Stimulated activated CD8-positive, alpha-beta memory T cell treated with anti-CD3 and anti-CD28 coated beads, Interleukin-15, amount 100 ng/mL, for 1 hour (primary cell): ENCODE measurements around the gene ADARB2.
"Not testable (repeated sequence)": the region's sequence is repeated elsewhere in the genome, so short reads cannot be mapped to it uniquely, and the experiment has no call there.

Experiments used
- DNase-seq: peaks from one replicate; pipeline ENCODE4 v3.0.0-alpha.2; 2020; ENCODE audit warnings: low read depth

Gene ADARB2

DNA sequence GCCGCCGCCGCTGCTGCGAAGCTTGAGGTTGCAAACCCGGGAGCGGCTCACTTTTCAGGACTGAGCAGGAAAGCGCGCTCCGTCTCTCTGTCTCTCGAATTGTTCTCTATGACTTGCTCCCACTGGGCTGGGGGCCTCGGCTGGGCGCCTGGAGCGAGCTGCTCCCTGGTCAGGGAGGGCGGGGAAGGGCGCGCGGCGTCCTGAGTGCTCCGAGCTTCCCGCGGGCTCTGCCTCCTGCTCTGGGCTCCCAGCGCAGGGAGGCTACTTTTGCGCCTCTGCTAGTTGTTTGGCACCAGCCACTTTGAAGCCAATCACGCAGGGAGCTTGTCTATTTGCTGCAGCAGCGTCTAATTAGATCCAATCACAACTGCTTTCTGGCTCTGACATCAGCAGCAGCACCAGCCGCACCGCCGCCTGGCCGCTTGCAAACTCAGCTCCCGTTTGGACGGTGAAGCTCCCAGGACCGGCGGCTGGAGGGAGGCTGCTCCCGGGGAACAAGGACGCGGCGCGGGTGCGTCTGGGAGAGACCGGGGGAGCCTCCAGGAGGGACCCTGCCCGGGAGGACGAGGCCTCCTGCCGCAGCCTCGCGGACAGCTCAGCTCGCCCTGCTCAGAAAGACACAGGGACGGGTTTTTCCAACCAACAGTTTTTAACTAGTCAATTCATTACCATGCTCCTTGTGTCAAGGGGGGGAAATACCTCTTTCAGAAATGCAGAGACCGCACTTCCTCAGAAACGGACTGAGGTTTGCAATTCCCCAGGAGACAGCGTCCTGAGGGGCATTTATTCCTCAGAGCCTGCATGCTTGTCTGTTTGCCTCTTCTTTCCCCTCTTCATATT lies at the start of gene ADARB2:
TSS of gene ADARB2 (minus strand) at position 304 of the 840 bp plus-strand sequence.
- DNase-seq: no peak

- DNase-seq: no peak
Measured at GRCh38 chr10:1785835-1786234, 48.5 kb upstream of the ADARB2 start.

DNA sequence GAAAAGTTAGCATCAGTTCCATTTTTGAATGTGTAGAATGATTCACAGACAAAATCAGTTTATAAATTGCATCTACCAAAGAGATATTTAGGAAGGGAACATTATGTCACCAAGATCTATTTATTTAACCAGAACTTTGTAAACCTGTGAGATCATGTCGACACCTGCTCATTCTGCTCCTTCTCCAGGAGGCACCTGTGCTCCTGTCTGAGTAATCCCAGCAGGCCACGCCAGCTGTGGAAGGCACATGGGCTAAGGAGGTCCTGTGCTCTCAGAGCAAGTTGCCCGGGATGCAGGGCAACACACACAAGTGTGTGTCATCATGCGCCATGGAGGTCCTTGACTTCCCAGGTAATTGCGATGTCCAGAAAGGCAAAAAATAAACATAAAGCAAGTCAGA lies 45.5 kb upstream of the ADARB2 start:
- DNase-seq: no peak

GRCh38 chr10:1779796-1780195 lies 42.5 kb upstream of the ADARB2 start:
- DNase-seq: no peak

- DNase-seq: no peak
Measured at GRCh38 chr10:1778375-1778969, 41.1 kb upstream of the ADARB2 start.

DNA sequence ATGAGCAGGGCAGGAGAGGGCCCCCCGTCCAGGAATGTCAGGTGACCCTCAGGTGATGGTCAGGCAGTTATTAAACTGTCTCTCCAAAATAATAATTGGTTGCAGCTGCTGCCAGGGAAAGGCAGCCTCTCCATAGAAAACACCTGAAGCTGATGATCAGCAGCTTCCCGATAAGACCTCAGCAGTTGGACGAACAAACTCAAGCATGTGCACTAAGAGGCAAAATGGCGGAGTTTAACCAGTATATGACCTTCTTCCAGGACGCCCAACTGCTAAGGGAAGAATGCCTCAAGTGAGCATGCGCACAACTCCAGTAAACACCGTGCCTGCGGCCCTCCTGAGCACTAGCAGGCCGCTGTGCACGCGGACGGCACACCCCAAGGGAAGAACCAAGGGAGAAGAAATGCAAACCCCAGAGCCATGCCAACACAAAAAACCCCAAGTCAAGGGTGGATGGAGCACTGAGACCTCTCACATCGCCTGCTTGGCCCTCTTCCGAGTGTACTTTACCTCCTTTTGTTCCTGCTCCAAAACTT lies 38.9 kb upstream of the ADARB2 start:
- DNase-seq: no peak

DNA sequence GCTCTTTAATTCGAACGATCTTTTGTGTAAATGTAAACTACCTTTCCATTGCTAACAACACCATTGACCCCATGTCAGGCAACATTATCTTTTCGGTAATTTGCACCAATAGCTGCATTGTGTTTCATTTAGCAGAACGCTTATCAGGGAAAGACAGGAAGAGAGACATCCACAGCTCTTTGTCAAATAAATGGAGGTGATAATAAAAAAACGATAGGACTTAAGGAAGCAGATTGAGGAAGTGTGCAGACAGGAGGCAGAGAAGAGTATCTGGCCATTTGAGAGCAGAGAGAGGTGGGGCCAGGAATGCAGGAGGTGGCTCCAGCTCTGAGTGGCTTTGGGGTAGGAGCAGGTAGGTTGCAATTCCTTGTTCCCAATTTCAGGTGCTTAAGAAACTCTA lies 37.5 kb upstream of the ADARB2 start:
- no peak for DNase-seq

DNA sequence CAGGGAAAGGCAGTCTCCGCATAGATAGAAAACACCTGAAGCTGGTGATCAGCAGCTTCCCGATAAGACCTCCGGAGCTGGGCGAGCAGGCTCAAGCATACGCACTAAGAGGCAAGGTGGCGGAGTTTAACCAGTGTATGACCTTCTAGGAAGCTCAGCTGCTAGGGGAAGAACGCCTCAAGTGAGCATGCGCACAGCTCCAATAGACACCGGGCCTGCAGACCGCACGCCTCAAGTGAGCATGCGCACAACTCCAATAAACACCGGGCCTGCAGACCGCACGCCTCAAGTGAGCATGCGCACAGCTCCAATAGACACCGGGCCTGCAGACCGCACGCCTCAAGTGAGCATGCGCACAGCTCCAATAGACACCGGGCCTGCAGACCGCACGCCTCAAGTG lies 35.9 kb upstream of the ADARB2 start:
- not testable (repeated sequence) for DNase-seq

- no peak for DNase-seq
Measured at GRCh38 chr10:1766049-1766448, 28.7 kb upstream of the ADARB2 start.

DNA sequence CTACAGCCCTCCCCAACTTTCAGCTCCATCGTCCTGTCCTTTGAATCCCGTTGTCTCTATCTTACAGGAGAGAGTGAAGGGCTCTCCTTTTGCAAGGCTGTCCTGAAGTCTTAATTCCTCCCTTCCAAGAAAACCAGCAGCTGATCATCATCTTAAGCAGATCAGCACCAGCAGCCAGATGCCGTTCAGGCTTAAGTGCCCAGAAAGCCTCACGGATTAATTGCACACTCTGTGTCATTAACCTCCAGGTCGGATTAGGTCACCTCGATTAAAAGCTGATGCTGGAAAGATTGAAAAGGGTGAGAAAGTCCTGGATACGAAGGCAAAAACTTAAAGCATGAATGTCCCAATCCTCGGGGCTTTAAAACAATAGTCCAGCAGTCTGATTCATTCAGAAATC lies 24.8 kb upstream of the ADARB2 start:
- DNase-seq: no peak

DNA sequence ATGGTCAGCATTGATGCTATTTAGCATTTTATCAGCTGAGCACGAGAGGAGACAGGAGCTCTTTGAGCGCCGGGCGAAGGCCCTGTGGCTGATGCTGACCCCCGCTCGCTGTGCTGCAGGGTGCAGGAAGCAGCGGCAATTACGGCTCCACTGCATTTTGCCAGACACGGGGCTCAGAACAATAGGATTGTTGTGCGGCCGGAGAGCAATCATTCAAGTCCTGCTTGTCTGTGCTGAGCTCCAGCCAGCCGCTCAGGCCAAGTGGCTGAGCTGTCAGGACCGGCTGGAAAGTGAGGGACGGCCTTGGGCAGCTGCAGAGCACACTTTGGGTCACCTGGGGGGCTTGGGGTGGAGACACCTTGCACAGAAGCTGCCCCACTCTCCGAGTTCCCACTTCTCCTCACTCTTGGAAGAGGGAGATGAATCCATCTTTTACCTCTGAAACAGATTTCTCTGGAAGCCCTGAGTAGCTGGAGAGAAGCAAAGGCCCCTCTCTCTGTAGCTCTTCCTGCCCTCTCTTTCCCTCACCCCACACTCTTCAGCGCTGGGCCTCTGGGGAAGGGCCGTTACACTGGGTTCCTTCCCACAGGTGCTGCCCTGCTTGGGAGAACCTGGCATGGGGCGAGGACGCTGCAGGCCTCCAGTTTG lies 17.3 kb upstream of the ADARB2 start:
- DNase-seq: no peak

DNA sequence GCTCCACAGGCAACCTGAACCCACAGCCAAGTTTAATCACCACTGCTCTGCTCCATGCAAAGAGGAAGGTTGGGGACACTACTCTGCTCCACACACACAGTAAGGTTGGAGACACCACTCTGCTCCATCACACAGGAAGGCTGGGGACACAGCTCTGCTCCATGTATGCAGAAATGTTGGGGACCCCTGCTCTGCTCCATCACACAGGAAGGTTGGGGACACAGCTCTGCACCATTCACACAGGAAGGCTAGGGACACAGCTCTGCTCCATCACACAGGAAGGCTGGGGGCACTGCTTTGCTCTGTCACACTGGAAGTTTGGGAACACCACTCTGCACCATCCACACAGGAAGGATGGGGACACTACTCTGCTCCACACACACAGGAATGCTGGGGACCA lies 14.8 kb upstream of the ADARB2 start:
- no peak for DNase-seq

- no peak for DNase-seq
Measured at GRCh38 chr10:1747590-1748157, 10.3 kb upstream of the ADARB2 start.

DNA sequence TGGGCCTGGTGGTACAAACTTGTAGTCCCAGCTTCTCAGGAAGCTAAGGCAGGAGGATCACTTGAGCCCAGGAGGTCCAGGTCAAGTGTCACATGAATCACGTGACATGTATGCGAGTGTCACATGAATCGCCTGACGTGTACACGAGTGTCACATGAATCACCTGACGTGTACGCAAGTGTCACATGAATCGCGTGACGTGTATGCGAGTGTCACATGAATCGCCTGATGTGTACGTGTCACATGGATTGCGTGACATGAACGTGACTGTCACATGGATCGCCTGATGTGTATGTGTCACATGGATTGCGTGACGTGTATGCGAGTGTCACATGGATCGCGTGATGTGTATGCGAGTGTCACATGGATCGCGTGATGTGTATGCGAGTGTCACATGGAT lies 9.5 kb upstream of the ADARB2 start:
- no peak for DNase-seq

GRCh38 chr10:1745780-1746456 lies 8.6 kb upstream of the ADARB2 start:
- no peak for DNase-seq

- no peak for DNase-seq
Measured at GRCh38 chr10:1744524-1744923, 7.2 kb upstream of the ADARB2 start.

DNA sequence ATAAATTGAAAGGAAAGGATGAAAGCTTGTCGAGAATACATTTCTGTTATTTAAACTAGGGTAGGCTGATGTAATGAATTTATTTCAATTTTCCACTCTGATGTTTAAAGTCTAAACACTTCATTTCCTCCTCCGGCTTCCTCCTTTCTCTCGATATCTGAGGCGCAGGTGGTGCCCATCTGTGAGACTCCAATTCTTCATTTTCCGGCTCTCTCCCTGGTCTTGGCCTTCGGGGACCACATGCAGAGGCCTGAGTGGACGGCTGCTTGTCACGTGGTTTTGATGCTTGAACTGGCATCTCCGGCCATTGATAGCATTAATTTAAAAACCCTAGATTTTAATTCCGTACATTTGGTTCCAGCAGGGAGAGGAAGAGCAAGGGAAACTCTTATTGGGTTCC lies 5.8 kb upstream of the ADARB2 start:
- DNase-seq: no peak

DNA sequence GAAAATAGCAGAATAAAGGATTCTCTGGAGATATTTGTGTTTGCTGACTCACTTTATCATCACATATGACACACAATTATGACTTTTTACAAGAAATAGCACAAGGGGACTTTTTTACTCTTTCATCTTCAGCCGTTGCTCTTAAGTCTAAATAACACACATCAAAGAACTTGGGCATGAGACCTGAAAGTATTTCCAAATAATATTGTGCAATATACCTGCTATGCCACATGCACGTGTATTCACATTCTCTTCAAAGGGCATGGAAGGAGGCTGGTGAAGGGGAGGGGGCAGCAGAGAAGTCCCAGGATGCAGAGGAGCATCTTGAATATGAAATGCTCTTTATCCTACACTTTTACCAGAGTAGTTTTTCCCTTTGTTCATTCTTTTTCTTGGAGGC lies 4.1 kb upstream of the ADARB2 start:
- DNase-seq: no peak

DNA sequence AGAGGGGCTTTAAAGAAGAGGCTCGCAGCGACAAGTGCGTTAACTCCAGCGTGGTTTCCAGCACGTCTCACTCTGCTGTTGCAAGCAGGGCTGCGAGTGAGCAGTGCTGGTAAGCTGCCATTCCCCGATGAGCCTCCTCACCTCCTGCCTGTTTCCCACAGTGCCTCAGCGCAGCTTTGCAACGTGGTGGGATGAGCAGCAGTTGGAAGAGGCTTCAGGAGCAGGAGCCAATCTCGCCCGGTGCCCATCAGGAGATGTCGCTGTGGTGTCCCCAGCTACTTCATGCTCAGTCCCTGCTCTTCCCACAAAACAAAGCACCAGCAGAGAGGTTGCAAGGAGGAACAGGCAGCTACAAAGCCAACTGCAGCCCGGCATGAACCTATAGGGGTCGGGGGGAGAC lies 2.4 kb upstream of the ADARB2 start:
- no peak for DNase-seq

DNA sequence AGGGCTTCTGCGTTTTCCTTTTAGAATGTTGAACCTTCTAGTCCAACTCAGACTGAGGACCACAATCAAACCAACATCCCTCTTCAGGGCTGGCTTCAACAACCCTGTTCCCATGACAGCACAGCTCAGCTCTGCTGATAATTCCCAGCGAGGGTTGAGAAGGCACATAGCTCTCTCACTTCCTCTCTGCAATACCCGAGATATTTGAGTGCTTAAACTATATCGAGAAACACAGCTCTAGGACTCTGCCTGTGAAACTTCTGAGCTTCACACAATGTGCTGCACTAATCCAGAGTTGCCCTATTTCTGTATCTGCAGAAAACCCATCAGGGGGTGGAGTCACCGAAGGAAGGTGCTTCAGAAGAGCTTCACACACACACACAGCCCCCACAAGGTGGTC lies 1.6 kb upstream of the ADARB2 start:
- DNase-seq: no peak

DNA sequence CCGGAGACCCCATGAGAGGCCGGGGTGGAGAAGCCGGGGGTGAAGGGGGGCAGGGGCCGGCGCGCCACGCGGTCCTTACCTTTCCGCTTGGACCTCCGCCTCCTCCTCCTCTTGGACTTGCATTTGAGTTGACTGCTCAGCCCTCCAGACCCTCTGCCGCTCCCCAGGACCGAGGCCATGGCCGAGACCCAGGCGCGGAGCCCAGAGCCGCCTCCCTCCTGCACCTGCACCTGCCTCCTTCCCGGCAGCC lies 428 bp downstream of the ADARB2 start:
- no peak for DNase-seq

DNA sequence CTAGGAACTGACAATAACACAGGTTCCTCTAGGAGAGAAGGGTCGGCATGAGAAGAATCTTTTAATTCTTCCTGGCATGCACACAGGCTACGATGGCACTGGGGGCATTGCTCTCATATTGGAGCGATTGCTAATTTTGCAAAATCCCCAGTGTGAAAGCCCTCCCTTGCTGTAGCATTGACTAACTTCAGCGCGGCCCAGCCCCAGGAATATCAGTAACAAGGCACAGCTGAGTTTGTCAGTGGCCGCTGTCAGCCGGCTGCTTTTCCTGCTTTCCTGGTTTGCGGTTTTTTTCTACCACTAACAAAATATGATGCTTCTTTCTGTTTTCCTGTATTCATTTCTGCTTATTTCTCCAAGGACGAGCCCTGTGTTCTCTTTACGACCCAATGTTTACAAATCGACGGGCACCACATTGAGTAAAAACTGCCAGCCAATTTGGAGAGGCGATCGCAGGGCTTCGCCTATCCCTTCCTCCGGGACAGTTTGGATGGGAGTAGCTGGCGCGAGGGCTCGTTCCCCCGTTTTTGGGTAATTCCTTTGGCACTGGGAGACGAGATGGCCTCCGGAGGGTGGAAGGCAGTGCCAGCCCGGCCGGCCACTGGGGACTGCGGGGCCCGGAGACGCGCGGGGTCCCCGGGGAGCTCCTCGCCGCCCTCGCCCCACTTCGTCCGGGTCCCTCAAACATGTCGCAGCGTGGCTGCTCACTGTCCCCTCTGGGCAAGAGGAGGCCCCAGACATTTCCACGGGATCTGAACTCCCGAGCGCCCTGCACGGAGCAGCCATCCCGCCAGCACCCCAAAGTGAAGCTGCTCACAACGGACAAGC lies 967 bp downstream of the ADARB2 start:
- no peak for DNase-seq
